AG04449 (cell line): ENCODE results near the gene AGER.

ENCODE experiments used
- CTCF ChIA-PET: fragments of 350-600 bp; formaldehyde crosslinking; extraction: SDS; loops from one replicate; lab custom pipeline; 2021; ENCODE audit warnings: antibody characterized with exemption; lab: Yijun Ruan, JAX
- POLR2A ChIA-PET: fragments of 400-600, 350-600 bp; formaldehyde crosslinking; extraction: SDS; loops from one replicate; lab custom pipeline; 2020; ENCODE audit warnings: antibody characterized with exemption, inconsistent platforms; lab: Yijun Ruan, JAX
- DNase-seq: peaks from one replicate; pipeline ENCODE4 v3.0.0-alpha.2; 2010; ENCODE audit warnings: low read depth, low spot score
- H3K4me3 ChIP-seq: 2 replicates; pipeline ENCODE4 v1.5.1; 2011; ENCODE audit warnings: low read depth, mild to moderate bottlenecking, control low read depth, low read length
- CTCF ChIP-seq: IDR thresholded peaks from one replicate; pipeline ENCODE4 v1.5.1; 2011; ENCODE audit warnings: mild to moderate bottlenecking, moderate library complexity, low read length, control low read depth, inconsistent platforms; ENCODE audit not compliant: insufficient read depth; ENCODE audit errors: missing control alignments

AGER gene

GRCh38 chr6:32183483-32184083 lies 470 bp downstream of the AGER start:
- DNase-seq = no peak
- POLR2A ChIA-PET = no interaction called here
- H3K4me3 ChIP-seq = no peak overlapping the region
- CTCF ChIA-PET = interaction anchor here (2.0 kb wide), 1 partner anchor 12 kb away, joined by 10 read pairs; no protein-coding TSS in a partner anchor
- no peak for TF ChIP-seq CTCF

DNA sequence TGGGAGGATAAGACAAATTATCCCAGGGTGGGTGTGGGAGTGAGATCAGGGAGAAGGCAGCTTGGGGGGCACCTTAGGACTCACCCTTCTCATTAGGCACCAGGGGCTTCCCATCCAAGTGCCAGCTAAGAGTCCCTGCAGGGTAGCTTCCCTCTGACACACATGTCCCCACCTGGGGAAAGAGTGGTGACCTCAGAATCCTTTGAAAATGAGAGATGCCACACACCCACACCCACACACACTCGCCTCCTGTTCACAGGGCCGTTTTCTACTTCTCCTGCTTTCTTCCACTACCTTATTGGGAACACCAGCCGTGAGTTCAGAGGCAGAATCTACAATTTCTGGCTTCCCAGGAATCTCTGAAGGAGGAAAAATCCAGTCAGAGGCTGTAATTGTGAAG lies 1.0 kb downstream of the AGER start:
- no peak for DNase-seq
- POLR2A ChIA-PET = interaction anchor here (1.2 kb wide), 1 partner anchor 10 kb away, joined by 3 read pairs; the partner anchor contains the start of gene GPSM3
- CTCF ChIA-PET = interaction anchor here (0.9 to 2.0 kb wide), 3 partner anchors 11 to 65 kb away, joined by 3 to 10 read pairs (median 4); no protein-coding TSS in a partner anchor
- H3K4me3 ChIP-seq = no peak overlapping the region
- no peak for TF ChIP-seq CTCF

DNA sequence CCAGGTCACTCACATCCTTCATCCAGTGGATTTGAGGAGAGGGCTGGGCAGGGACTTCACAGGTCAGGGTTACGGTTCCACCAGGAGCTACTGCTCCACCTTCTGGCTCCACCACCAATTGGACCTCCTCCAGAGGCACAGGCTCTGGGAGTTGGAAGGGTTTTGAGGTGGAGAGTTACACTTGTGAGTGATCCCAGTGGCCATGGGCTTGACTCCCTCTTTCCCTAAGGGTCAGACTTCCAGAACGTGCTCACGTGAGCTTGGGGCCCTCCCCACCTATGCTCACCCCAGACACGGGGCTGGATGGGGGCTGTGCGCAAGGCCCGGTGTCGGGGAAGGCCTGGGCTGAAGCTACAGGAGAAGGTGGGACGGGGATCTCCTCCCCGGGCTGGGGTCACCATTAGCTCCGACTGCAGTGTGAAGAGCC lies 1.5 kb downstream of the AGER start:
- no peak for TF ChIP-seq CTCF
- no peak overlapping the region for H3K4me3 ChIP-seq
- no peak for DNase-seq
- ChIA-PET POLR2A (interaction anchor here (1.2 kb wide), 1 partner anchor 11 kb away, joined by 3 read pairs; the partner anchor contains the start of gene GPSM3), CTCF (interaction anchor here (0.9 to 2.0 kb wide), 3 partner anchors 12 to 65 kb away, joined by 3 to 10 read pairs (median 4); no protein-coding TSS in a partner anchor)

GRCh38 chr6:32181915-32182529 lies 2.0 kb downstream of the AGER start:
- TF ChIP-seq CTCF = no peak
- CTCF ChIA-PET = interaction anchor here (0.8 to 2.0 kb wide), 4 partner anchors 12 to 65 kb away, joined by 3 to 10 read pairs (median 4); no protein-coding TSS in a partner anchor
- POLR2A ChIA-PET = interaction anchor here (1.2 kb wide), 1 partner anchor 11 kb away, joined by 3 read pairs; the partner anchor contains the start of gene GPSM3
- no peak for DNase-seq
- no peak overlapping the region for H3K4me3 ChIP-seq

GRCh38 chr6:32181148-32181702 lies 2.8 kb downstream of the AGER start:
- TF ChIP-seq CTCF = no peak
- H3K4me3 ChIP-seq = no peak overlapping the region
- POLR2A ChIA-PET = interaction anchor here (0.6 kb wide), 1 partner anchor 1108 kb away, joined by 3 read pairs; the partner anchor contains the start of gene WDR46
- CTCF ChIA-PET = interaction anchor here (1.3 to 2.0 kb wide), 2 partner anchors 14 kb away, joined by 4 to 10 read pairs; no protein-coding TSS in a partner anchor
- no peak for DNase-seq
